GM13977 (cell line): ENCODE results near the gene SPATA46.

Experiments used
- DNase-seq: peaks from one replicate; pipeline ENCODE4 v3.0.0; 2012; ENCODE audit warnings: low spot score
- in situ Hi-C: fragments of 300-500 bp; cut with MboI; formaldehyde crosslinking; loops from one replicate; pipeline ENCODE4 v1.12.0; 2022; ENCODE audit warnings: low sequenced_read_pairs, low pct_unique_long_range_greater_than_20kb, mixed read lengths, inconsistent platforms; ENCODE audit not compliant: unreplicated experiment
- TF ChIP-seq, protein P1 (sequence below): IDR thresholded peaks from 2 replicates; pipeline ENCODE4 v1.5.1; 2012; ENCODE audit warnings: mild to moderate bottlenecking, control low read depth; ENCODE audit not compliant: insufficient read depth; ENCODE audit errors: extremely low read depth, missing control alignments

SPATA46 gene

DNA sequence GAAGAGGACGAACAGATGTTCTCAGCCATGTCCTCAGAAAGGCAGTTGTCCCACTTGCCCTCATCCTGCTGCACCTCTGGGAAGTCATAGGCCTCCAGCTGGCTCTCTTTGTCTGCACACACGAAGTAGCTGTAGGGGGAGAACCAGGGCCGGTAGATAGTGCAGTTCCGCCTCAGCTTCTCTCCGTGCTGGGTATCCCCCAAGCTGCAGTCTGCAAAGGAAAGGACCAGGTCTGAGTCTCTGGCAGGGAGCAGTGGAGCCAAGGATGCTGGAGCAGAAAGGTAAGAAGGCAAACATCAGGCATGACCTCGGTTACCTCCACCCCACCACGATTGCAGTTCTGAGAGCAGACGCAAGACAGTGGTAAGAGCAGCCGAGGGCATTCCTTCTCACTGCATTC lies 2.2 kb downstream of the SPATA46 start:
- DNase-seq, result no peak
- TF ChIP-seq, protein P1, sequence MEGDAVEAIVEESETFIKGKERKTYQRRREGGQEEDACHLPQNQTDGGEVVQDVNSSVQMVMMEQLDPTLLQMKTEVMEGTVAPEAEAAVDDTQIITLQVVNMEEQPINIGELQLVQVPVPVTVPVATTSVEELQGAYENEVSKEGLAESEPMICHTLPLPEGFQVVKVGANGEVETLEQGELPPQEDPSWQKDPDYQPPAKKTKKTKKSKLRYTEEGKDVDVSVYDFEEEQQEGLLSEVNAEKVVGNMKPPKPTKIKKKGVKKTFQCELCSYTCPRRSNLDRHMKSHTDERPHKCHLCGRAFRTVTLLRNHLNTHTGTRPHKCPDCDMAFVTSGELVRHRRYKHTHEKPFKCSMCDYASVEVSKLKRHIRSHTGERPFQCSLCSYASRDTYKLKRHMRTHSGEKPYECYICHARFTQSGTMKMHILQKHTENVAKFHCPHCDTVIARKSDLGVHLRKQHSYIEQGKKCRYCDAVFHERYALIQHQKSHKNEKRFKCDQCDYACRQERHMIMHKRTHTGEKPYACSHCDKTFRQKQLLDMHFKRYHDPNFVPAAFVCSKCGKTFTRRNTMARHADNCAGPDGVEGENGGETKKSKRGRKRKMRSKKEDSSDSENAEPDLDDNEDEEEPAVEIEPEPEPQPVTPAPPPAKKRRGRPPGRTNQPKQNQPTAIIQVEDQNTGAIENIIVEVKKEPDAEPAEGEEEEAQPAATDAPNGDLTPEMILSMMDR, result no peak
- in situ Hi-C loops, result no loop called here

GRCh38 chr1:162373541-162374260 lies 3.0 kb downstream of the SPATA46 start:
- TF ChIP-seq, protein P1, result no peak
- in situ Hi-C loops, result no loop called here

DNA sequence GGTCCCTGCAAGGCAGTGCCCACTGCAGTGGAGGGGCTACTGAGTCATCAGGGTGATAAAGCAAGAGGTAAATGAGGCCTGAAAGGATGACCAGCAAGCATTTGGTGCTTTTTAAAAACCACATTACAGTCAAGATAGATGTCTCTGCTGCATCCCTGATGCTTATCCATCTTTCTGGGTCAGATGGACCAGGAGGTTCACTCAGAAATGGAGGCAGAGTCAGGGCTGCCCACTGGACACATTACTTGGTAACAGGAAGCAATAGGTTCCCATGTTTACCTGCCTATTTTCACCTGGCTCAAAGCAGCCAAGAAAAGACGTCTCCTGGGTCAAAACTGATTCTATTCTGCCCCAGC lies 3.6 kb downstream of the SPATA46 start:
- in situ Hi-C loops, result no loop called here
- TF ChIP-seq, protein P1, result no peak
- DNase-seq, result no peak

More at GRCh38 chr1:162373541-162374260, 3.0 kb downstream of the SPATA46 start:
- no peak for DNase-seq

DNA sequence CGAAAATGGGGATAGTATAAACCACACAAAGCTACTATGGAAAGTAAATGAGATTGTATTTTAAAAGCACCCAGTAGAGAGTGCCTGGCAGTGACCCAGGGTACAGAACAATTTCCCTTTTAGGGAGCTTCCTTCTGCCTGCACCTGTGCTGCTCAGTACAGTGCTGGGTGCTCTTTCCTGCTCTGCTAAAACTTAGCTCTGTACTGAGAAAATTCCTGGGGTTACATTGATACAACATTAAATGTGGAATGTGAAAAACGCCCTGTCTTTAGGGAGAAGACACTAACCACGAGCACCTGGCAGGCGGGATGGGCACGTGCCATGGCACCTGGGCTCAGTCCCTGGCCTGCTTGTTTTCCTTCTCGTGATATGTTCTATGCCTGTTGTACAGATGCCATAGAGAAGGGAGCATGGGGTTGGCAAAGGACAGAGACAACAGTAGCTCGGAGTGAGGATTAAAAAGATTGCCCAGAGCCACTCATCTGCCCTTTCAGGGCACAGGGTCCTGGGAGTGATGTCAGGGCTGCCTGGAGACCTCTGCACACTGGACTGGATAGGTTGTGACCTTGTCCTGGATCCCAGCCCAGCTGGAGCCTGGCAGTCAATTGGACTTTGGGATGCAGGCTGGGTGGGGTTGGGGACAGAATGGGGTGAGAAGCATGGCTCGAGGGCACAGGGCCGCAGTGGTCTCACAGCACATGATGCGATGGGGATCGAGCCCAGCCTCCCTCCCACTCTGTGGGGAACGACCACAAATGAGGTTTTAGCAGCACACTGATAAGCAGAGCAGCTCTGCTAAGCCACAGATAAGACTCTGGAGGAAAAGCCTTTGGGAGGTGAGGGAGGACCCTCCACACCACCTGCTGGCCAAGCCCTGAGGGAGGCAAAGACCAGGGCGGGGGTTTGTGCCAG lies 4.2 kb downstream of the SPATA46 start:
- TF ChIP-seq, protein P1, result no peak
- in situ Hi-C loops, result no loop called here
- DNase-seq, result no peak

DNA sequence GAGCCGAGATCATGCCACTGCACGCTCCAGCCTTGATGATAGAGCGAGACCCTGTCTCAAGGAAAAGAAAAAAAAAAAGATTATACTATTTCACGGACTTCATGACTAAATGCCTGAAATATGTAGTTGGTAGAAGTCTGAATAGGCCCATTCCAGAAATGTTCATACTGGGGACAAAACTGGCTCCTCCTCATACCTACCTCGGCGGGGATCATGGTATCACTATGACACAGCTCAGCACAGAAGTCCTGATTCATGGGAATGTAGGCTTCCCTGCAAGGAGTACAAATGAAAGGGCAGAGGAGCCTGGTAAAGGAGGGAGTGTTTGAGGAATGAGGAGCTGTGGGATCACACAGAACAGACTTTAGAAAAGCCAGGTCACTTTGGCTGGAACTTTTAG lies 5.0 kb downstream of the SPATA46 start:
- TF ChIP-seq, protein P1, result no peak
- in situ Hi-C loops, result no loop called here
- no peak for DNase-seq

- in situ Hi-C loops, result no loop called here
- DNase-seq, result no peak
- TF ChIP-seq, protein P1, result no peak
Observed at GRCh38 chr1:162370721-162371120, 5.9 kb downstream of the SPATA46 start.
